B cell (primary cell): ENCODE data around the gene PI3. TPM values are rescaled to one million over a fixed set of nuclear protein-coding genes. Genes with fewer than 3 reads are reported as not detected.
"Not testable (repeated sequence)": the region's sequence is repeated elsewhere in the genome, so short reads cannot be mapped to it uniquely, and the experiment has no call there.

ENCODE experiments used
- ATAC-seq: fragments of 200-7000 bp; cut with Tn5 transposase; one replicate; pipeline ENCODE4 v1.10.0; 2021; ENCODE audit warnings: low read depth, mild to moderate bottlenecking, moderate number of reproducible peaks, moderate library complexity
- CTCF ChIA-PET: fragments of 350-600 bp; sonication (Branson Sonifier 250); formaldehyde crosslinking; loops from one replicate; lab custom pipeline; 2021; ENCODE audit warnings: antibody characterized with exemption, inconsistent platforms; lab: Charles Lee
- POLR2A ChIA-PET: fragments of 350-600 bp; sonication (Branson Sonifier 250); formaldehyde crosslinking; loops from one replicate; lab custom pipeline; 2021; ENCODE audit warnings: antibody characterized with exemption; lab: Charles Lee
- DNase-seq: peaks from one replicate; pipeline ENCODE4 v3.0.0; 2013
- H2AFZ ChIP-seq: 2 replicates; pipeline ENCODE4 v1.6.1; 2012; ENCODE audit warnings: mild to moderate bottlenecking, low read depth, low read length; ENCODE audit not compliant: insufficient read depth, poor library complexity, severe bottlenecking
- H3K27ac ChIP-seq, 2 donors: 1 replicate in 1 of 2; 2 replicates in 1 of 2; pipeline ENCODE4 v1.5.1; 2012 to 2013; ENCODE audit warnings: low read length in 2 of 2, mild to moderate bottlenecking in 2 of 2, moderate library complexity in 1 of 2
- H3K27me3 ChIP-seq, 4 experiments: fragments of 200-600 bp in 1 of 4; sonication (generic) in 1 of 4; replicated peaks in 1 of 4; 1 replicate in 2 of 4; 2 replicates in 2 of 4; pipeline versions ENCODE4 v1.6.1 to v1.7.0; 2013 to 2016; ENCODE audit warnings: low read length in 3 of 4, mild to moderate bottlenecking in 2 of 4, mixed read lengths in 1 of 4, moderate library complexity in 1 of 4; ENCODE audit not compliant: insufficient read depth in 4 of 4, control insufficient read depth in 3 of 4; ENCODE audit errors: control extremely low read depth in 1 of 4
- H3K36me3 ChIP-seq, 2 experiments: replicated peaks in 1 of 2; 1 replicate in 1 of 2; 2 replicates in 1 of 2; pipeline versions ENCODE4 v1.6.1 to v1.7.1; 2013; ENCODE audit warnings: low read length in 1 of 2; ENCODE audit not compliant: insufficient read depth in 2 of 2, control insufficient read depth in 1 of 2; ENCODE audit errors: control extremely low read depth in 1 of 2, extremely low read depth in 1 of 2
- H3K4me1 ChIP-seq, 2 donors: fragments of 200-600 bp in 1 of 2; sonication (generic) in 1 of 2; 1 replicate in 1 of 2; 2 replicates in 1 of 2; pipeline versions ENCODE4 v1.5.1 to v1.6.1; 2013 to 2017; ENCODE audit warnings: low read length in 2 of 2; ENCODE audit not compliant: control insufficient read depth in 2 of 2, insufficient read depth in 2 of 2
- H3K4me2 ChIP-seq: replicated peaks from 2 replicates; pipeline ENCODE3; 2012; ENCODE audit warnings: mild to moderate bottlenecking, low read depth, low read length; ENCODE audit not compliant: poor library complexity, severe bottlenecking
- H3K4me3 ChIP-seq, 5 experiments: fragments of 200-600 bp in 1 of 5; sonication (generic) in 1 of 5; 1 replicate in 3 of 5; 2 replicates in 2 of 5; pipeline versions ENCODE4 v1.5.1 to v1.7.0; 2011 to 2016; ENCODE audit warnings: low read length in 4 of 5, mild to moderate bottlenecking in 4 of 5, low read depth in 2 of 5, control low read depth in 1 of 5, moderate library complexity in 1 of 5; ENCODE audit not compliant: insufficient read depth in 1 of 5; ENCODE audit errors: control extremely low read depth in 1 of 5, extremely low read depth in 1 of 5
- H3K79me2 ChIP-seq: fragments of 200-600 bp; sonication (generic); one replicate; pipeline ENCODE4 v1.6.0; 2016; ENCODE audit warnings: low read length; ENCODE audit not compliant: control insufficient read depth, insufficient read depth
- H3K9ac ChIP-seq: fragments of 200-600 bp; sonication (generic); 2 replicates; pipeline ENCODE4 v1.6.1; 2017; ENCODE audit warnings: mild to moderate bottlenecking, low read length, moderate library complexity
- H3K9me3 ChIP-seq, 3 donors: one replicate each; pipeline versions ENCODE4 v1.6.1 to v1.7.1; 2013; ENCODE audit warnings: low read length in 2 of 3; ENCODE audit not compliant: control insufficient read depth in 2 of 3, insufficient read depth in 1 of 3; ENCODE audit errors: control extremely low read depth in 1 of 3
- H4K20me1 ChIP-seq: 2 replicates; pipeline ENCODE4 v1.6.0; 2012; ENCODE audit warnings: mild to moderate bottlenecking, low read length; ENCODE audit not compliant: insufficient read depth, control insufficient read depth, poor library complexity, severe bottlenecking
- H3K27ac Mint-ChIP-seq: one replicate; pipeline ENCODE4 v1.8.0; 2021; ENCODE audit warnings: mixed read lengths
- H3K27me3 Mint-ChIP-seq: one replicate; pipeline ENCODE4 v1.8.0; 2021; ENCODE audit warnings: mixed read lengths
- H3K4me1 Mint-ChIP-seq: one replicate; pipeline ENCODE4 v1.8.0; 2021; ENCODE audit warnings: mixed read lengths
- H3K4me3 Mint-ChIP-seq: one replicate; pipeline ENCODE4 v1.8.0; 2021; ENCODE audit warnings: mixed read lengths
- H3K9me3 Mint-ChIP-seq: one replicate; pipeline ENCODE4 v1.8.0; 2022; ENCODE audit warnings: mixed read lengths; ENCODE audit not compliant: insufficient read depth
- EZH2 ChIP-seq: IDR thresholded peaks from 2 replicates; pipeline ENCODE4 v1.6.1; 2012; ENCODE audit warnings: borderline replicate concordance, low read depth, mild to moderate bottlenecking, moderate library complexity, low read length; ENCODE audit not compliant: insufficient read depth, poor library complexity, severe bottlenecking
- WGBS: methylation state at CpG from one replicate; pipeline ENCODE4 v1.1.5; 2013; ENCODE audit warnings: missing lambda C conversion rate; ENCODE audit not compliant: insufficient coverage; 5-methylcytosine and 5-hydroxymethylcytosine counted together
- intact Hi-C: fragments of 100-400 bp; cut with micrococcal nuclease; formaldehyde crosslinking; loops from one replicate; pipeline ENCODE4 v1.10.0; 2022
- polyA plus RNA-seq: library from polyadenylated mRNA; depleted of rRNA; stranded (reverse); fragments of >200 nt; gene quantifications from 2 replicates; pipeline ENCODE4 v1.2.3, GENCODE V29; 2012
- total RNA-seq, 2 donors: library from RNA; stranded (reverse); fragments of 120-200 nt in 1 of 2; gene quantifications; 1 replicate in 1 of 2; 2 replicates in 1 of 2; pipeline versions ENCODE4 v1.2.3 to v1.2.4, GENCODE V29; 2013 to 2022
- TF ChIP-seq, protein P1 (sequence below): fragments of 200-600 bp; IDR thresholded peaks from one replicate; pipeline ENCODE4 v1.8.0; 2022; ENCODE audit warnings: antibody characterized with exemption, mild to moderate bottlenecking

Gene PI3
- total and polyA plus RNA-seq, 2 donors (not counting 1 experiment from before 2014, with no cell fraction given), result 0.24 TPM; not detected in 1

DNA sequence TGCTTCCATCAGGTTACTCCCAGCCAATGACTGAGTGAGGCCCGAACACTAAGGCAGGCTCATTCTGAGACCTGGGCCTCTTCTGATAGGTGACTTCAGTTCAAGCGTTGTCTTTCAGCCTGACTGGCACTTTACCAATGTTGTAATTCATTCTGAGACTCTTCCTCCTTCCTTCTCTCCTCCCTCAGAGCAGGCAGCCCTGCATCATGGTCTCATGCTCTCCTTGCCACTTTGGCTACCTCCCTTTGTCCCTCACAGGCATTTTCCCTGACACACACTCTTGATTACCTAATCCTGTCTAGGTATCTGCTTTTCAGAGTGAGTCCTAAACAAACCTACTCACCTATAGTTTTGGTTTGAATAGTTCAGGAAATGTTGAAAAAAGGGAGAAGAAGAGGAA, 37.8 kb upstream of the PI3 start:
- intact Hi-C loops, result no loop called here
- no peak overlapping the region for H3K9ac ChIP-seq

GRCh38 chr20:45138561-45139300, 36.0 kb upstream of the PI3 start:
- Histone ChIP-seq H3K27ac (no peak overlapping the region), H3K9me3 (peaks cover 0 to 11% (median 0%) of the 10 kb centered on the region in 3 donors), H3K9ac (no peak overlapping the region), H3K4me3 (no peak overlapping the region), H4K20me1 (no peaks in the 10 kb centered on the region), H3K27me3 (peaks cover 0 to 21% (median 17%) of the 10 kb centered on the region in 4 experiments), H3K4me2 (no peak overlapping the region), H3K4me1 (no peaks in the 10 kb centered on the region), H3K36me3 (no peaks in the 10 kb centered on the region), H3K79me2 (no peaks in the 10 kb centered on the region), H2AFZ (no peak overlapping the region)
- ATAC-seq (no peak), DNase-seq (peak; percentile 37)
- CTCF ChIA-PET, result interaction anchor here (0.9 to 1.8 kb wide), 5 partner anchors 28 to 632 kb away, joined by 3 to 6 read pairs (median 3); no protein-coding TSS in a partner anchor
- intact Hi-C loops, result loop anchor here (2.0 kb wide), 1 partner anchor 632 kb away; no protein-coding TSS in a partner anchor
- no peak overlapping the region for H3K27ac Mint-ChIP-seq
- no peak overlapping the region for H3K4me3 Mint-ChIP-seq
- TF ChIP-seq, protein P1, sequence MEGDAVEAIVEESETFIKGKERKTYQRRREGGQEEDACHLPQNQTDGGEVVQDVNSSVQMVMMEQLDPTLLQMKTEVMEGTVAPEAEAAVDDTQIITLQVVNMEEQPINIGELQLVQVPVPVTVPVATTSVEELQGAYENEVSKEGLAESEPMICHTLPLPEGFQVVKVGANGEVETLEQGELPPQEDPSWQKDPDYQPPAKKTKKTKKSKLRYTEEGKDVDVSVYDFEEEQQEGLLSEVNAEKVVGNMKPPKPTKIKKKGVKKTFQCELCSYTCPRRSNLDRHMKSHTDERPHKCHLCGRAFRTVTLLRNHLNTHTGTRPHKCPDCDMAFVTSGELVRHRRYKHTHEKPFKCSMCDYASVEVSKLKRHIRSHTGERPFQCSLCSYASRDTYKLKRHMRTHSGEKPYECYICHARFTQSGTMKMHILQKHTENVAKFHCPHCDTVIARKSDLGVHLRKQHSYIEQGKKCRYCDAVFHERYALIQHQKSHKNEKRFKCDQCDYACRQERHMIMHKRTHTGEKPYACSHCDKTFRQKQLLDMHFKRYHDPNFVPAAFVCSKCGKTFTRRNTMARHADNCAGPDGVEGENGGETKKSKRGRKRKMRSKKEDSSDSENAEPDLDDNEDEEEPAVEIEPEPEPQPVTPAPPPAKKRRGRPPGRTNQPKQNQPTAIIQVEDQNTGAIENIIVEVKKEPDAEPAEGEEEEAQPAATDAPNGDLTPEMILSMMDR, result peak; percentile 36
- no peak for TF ChIP-seq EZH2
- POLR2A ChIA-PET, result no interaction called here
- H3K9me3 Mint-ChIP-seq, result no peaks in the 10 kb centered on the region
- 52% methylated on average over 17 of the region's 20 CpGs for WGBS
- peaks cover 5% of the 10 kb centered on the region for H3K27me3 Mint-ChIP-seq
- H3K4me1 Mint-ChIP-seq, result no peaks in the 10 kb centered on the region

More for the DNA sequence above, 37.8 kb upstream of the PI3 start:
- Mint-ChIP-seq H3K27ac (no peak overlapping the region), H3K4me1 (no peaks in the 10 kb centered on the region), H3K9me3 (no peaks in the 10 kb centered on the region), H3K27me3 (peaks cover 9% of the 10 kb centered on the region), H3K4me3 (no peak overlapping the region)
- no peak overlapping the region for H3K4me3 ChIP-seq
- H3K36me3 ChIP-seq, result no peaks in the 10 kb centered on the region
- DNase-seq, result no peak
- no peak overlapping the region for H3K27ac ChIP-seq
- H3K4me2 ChIP-seq, result no peak overlapping the region
- WGBS, result 93% methylated on average over 1 of the region's 2 CpGs
- H2AFZ ChIP-seq, result no peak overlapping the region
- no peaks in the 10 kb centered on the region for H3K4me1 ChIP-seq
- no peaks in the 10 kb centered on the region for H4K20me1 ChIP-seq
- TF ChIP-seq EZH2, result no peak
- TF ChIP-seq, protein P1, result no peak
- H3K27me3 ChIP-seq, result peaks cover 0 to 21% (median 17%) of the 10 kb centered on the region in 4 experiments
- no peak for ATAC-seq
- CTCF ChIA-PET, result no interaction called here
- H3K79me2 ChIP-seq, result no peaks in the 10 kb centered on the region
- peaks cover 0 to 11% (median 0%) of the 10 kb centered on the region in 3 donors for H3K9me3 ChIP-seq
- POLR2A ChIA-PET, result no interaction called here

- H3K4me1 ChIP-seq, H3K9me3 Mint-ChIP-seq, H3K4me3 ChIP-seq, H3K27ac ChIP-seq, H3K27me3 Mint-ChIP-seq, DNase-seq, H3K9ac ChIP-seq, H3K79me2 ChIP-seq, H2AFZ ChIP-seq, H3K4me2 ChIP-seq, H4K20me1 ChIP-seq, H3K27ac Mint-ChIP-seq, H3K4me3 Mint-ChIP-seq, H3K4me1 Mint-ChIP-seq, POLR2A ChIA-PET, ATAC-seq, H3K36me3 ChIP-seq: not testable (repeated sequence)
- 100% methylated on average over 1 of the region's 5 CpGs for WGBS
- CTCF ChIA-PET, result interaction anchor here (1.7 to 1.8 kb wide), 2 partner anchors 154 to 631 kb away, joined by 5 to 6 read pairs; no protein-coding TSS in a partner anchor
- intact Hi-C loops, result loop anchor here (2.0 kb wide), 1 partner anchor 631 kb away; no protein-coding TSS in a partner anchor
- peaks cover 0 to 11% (median 0%) of the 10 kb centered on the region in 3 donors for H3K9me3 ChIP-seq
- H3K27me3 ChIP-seq, result peaks cover 0 to 18% (median 14%) of the 10 kb centered on the region in 4 experiments
These were observed 34.8 kb upstream of the PI3 start for GRCh38 chr20:45139733-45140375.
